SK-N-SH (cell line): ENCODE measurements around the gene AQP9. TPM values are rescaled to one million over a fixed set of nuclear protein-coding genes. Genes with fewer than 3 reads are reported as not detected.

ENCODE experiments used
- CTCF ChIA-PET: fragments of 300-600, 350-600 bp; formaldehyde crosslinking; extraction: SDS; loops from one replicate; lab custom pipeline; 2021; lab: Yijun Ruan, JAX
- POLR2A ChIA-PET: fragments of 350-600 bp; sonication (Branson Sonifier 250); formaldehyde crosslinking; extraction: SDS; loops from one replicate; lab custom pipeline; 2020; ENCODE audit warnings: antibody characterized with exemption, inconsistent platforms; lab: Yijun Ruan, JAX
- DNase-seq: peaks from one replicate; pipeline ENCODE4 v3.0.0; 2012
- H2AFZ ChIP-seq: fragments of 200-600 bp; sonication (generic); 2 replicates; pipeline ENCODE4 v1.8.1; 2016; ENCODE audit warnings: antibody characterized with exemption, mild to moderate bottlenecking, low read depth
- H3F3A ChIP-seq: fragments of 200-600 bp; sonication (generic); replicated peaks from 2 replicates; pipeline ENCODE3; 2016; ENCODE audit warnings: antibody characterized with exemption, mild to moderate bottlenecking; ENCODE audit not compliant: insufficient read depth
- H3K27ac ChIP-seq, 2 experiments: fragments of 200-500 bp in 1 of 2; fragments of 200-600 bp in 1 of 2; sonication (Bioruptor generic) in 1 of 2; sonication (generic), shearing (Covaris generic) in 1 of 2; 2 replicates each; pipeline versions ENCODE4 v1.5.1 to v1.6.1; 2014 to 2016; ENCODE audit warnings: low read depth in 2 of 2, inconsistent platforms in 1 of 2, low read length in 1 of 2, mild to moderate bottlenecking in 1 of 2, mixed read lengths in 1 of 2
- H3K27me3 ChIP-seq: fragments of 200-600 bp; sonication (generic), shearing (Covaris generic); 2 replicates; pipeline ENCODE4 v1.6.1; 2016; ENCODE audit warnings: mixed run types; ENCODE audit not compliant: insufficient read depth
- H3K36me3 ChIP-seq, 2 experiments: fragments of 200-500 bp in 1 of 2; fragments of 200-600 bp in 1 of 2; sonication (Bioruptor generic) in 1 of 2; sonication (generic) in 1 of 2; replicated peaks in 1 of 2; 2 replicates each; pipeline versions ENCODE3 to v1.5.1; 2014 to 2016; ENCODE audit warnings: low read length in 1 of 2, mild to moderate bottlenecking in 1 of 2; ENCODE audit not compliant: insufficient read depth in 2 of 2, control insufficient read depth in 1 of 2
- H3K4me1 ChIP-seq, 2 experiments: fragments of 200-500 bp in 1 of 2; fragments of 200-600 bp in 1 of 2; sonication (Bioruptor generic) in 1 of 2; sonication (generic), shearing (Covaris generic) in 1 of 2; 2 replicates each; pipeline versions ENCODE4 v1.5.1 to v1.6.1; 2014 to 2016; ENCODE audit warnings: low read depth in 1 of 2, low read length in 1 of 2, mixed run types in 1 of 2; ENCODE audit not compliant: insufficient read depth in 2 of 2, control insufficient read depth in 1 of 2
- H3K4me2 ChIP-seq: fragments of 200-600 bp; sonication (generic), shearing (Covaris generic); 2 replicates; pipeline ENCODE4 v1.6.1; 2017; ENCODE audit warnings: mixed run types
- H3K4me3 ChIP-seq, 2 experiments: fragments of 200-500 bp in 1 of 2; fragments of 200-600 bp in 1 of 2; sonication (Bioruptor generic) in 1 of 2; sonication (generic), shearing (Covaris generic) in 1 of 2; 2 replicates each; pipeline versions ENCODE4 v1.5.1 to v1.8.1; 2014 to 2016; ENCODE audit warnings: low read depth in 2 of 2, inconsistent platforms in 1 of 2, low read length in 1 of 2, mild to moderate bottlenecking in 1 of 2, mixed read lengths in 1 of 2, moderate library complexity in 1 of 2
- H3K79me2 ChIP-seq: fragments of 200-600 bp; sonication (generic); 2 replicates; pipeline ENCODE4 v1.8.1; 2017; ENCODE audit warnings: mild to moderate bottlenecking; ENCODE audit not compliant: insufficient read depth
- H3K9ac ChIP-seq: fragments of 200-600 bp; sonication (generic); 2 replicates; pipeline ENCODE4 v1.6.1; 2017; ENCODE audit warnings: mixed run types
- H3K9me2 ChIP-seq: fragments of 200-600 bp; sonication (generic); 2 replicates; pipeline ENCODE4 v1.6.1; 2017; ENCODE audit warnings: mixed run types
- H3K9me3 ChIP-seq: fragments of 200-600 bp; sonication (generic); 2 replicates; pipeline ENCODE4 v1.6.1; 2017; ENCODE audit warnings: mixed run types, mild to moderate bottlenecking, moderate library complexity
- H4K20me1 ChIP-seq: fragments of 200-600 bp; sonication (generic); 2 replicates; pipeline ENCODE4 v1.6.1; 2017; ENCODE audit warnings: mild to moderate bottlenecking, mixed run types; ENCODE audit not compliant: insufficient read depth
- ELF1 ChIP-seq: IDR thresholded peaks from 2 replicates; pipeline ENCODE4 v1.4.0; 2012
- EP300 ChIP-seq, 2 experiments: IDR thresholded peaks; 2 replicates each; pipeline versions ENCODE4 v1.4.0 to v1.6.1; 2012; ENCODE audit warnings: borderline replicate concordance in 1 of 2, low read depth in 1 of 2, low read length in 1 of 2
- EZH2phosphoT487 ChIP-seq: fragments of 200-600 bp; sonication (generic); IDR thresholded peaks from 2 replicates; pipeline ENCODE4 v1.6.1; 2017; ENCODE audit warnings: low read depth, mixed run types, mild to moderate bottlenecking, antibody characterized with exemption, moderate library complexity, borderline replicate concordance
- FOSL2 ChIP-seq: IDR thresholded peaks from 2 replicates; pipeline ENCODE4 v1.4.0; 2012; ENCODE audit warnings: low read depth, mild to moderate bottlenecking, moderate library complexity, borderline replicate concordance
- FOXM1 ChIP-seq: IDR thresholded peaks from 2 replicates; pipeline ENCODE4 v1.4.0; 2012; ENCODE audit warnings: low read depth, mild to moderate bottlenecking
- MEF2A ChIP-seq: IDR thresholded peaks from 2 replicates; pipeline ENCODE4 v1.4.0; 2012; ENCODE audit warnings: low read depth, borderline replicate concordance
- MXI1 ChIP-seq: IDR thresholded peaks from 2 replicates; pipeline ENCODE4 v1.6.1; 2012; ENCODE audit warnings: mild to moderate bottlenecking, low read depth, low read length, improper control_type of control experiment
- NFIC ChIP-seq: IDR thresholded peaks from 2 replicates; pipeline ENCODE4 v1.4.0; 2012; ENCODE audit warnings: borderline replicate concordance
- NRF1 ChIP-seq: IDR thresholded peaks from 2 replicates; pipeline ENCODE4 v1.6.1; 2012; ENCODE audit warnings: low read depth, mild to moderate bottlenecking, low read length
- POLR2AphosphoS5 ChIP-seq: IDR thresholded peaks from 2 replicates; pipeline ENCODE4 v1.6.1; 2012; ENCODE audit warnings: low read depth, low read length
- RAD21 ChIP-seq: IDR thresholded peaks from 2 replicates; pipeline ENCODE4 v1.6.1; 2012; ENCODE audit warnings: mild to moderate bottlenecking, low read length
- RCOR1 ChIP-seq: fragments of 150-350 bp; IDR thresholded peaks from 2 replicates; pipeline ENCODE4 v1.6.1; 2017; ENCODE audit warnings: antibody characterized with exemption, low read length
- RFX5 ChIP-seq: IDR thresholded peaks from 2 replicates; pipeline ENCODE4 v1.6.1; 2012; ENCODE audit warnings: mild to moderate bottlenecking, improper control_type of control experiment, low read length
- SMC3 ChIP-seq: IDR thresholded peaks from 2 replicates; pipeline ENCODE4 v1.6.1; 2012; ENCODE audit warnings: low read depth, low read length, improper control_type of control experiment
- TAF1 ChIP-seq: IDR thresholded peaks from 2 replicates; pipeline ENCODE4 v1.6.1; 2012; ENCODE audit warnings: low read depth, mild to moderate bottlenecking, low read length, moderate library complexity, borderline replicate concordance
- TCF12 ChIP-seq: IDR thresholded peaks from 2 replicates; pipeline ENCODE4 v1.4.0; 2012
- TEAD4 ChIP-seq: IDR thresholded peaks from 2 replicates; pipeline ENCODE4 v1.4.0; 2012; ENCODE audit warnings: mild to moderate bottlenecking, borderline replicate concordance; ENCODE audit not compliant: insufficient read depth
- ZBTB33 ChIP-seq: IDR thresholded peaks from 2 replicates; pipeline ENCODE4 v1.4.0; 2012; ENCODE audit warnings: low read depth, borderline replicate concordance
- WGBS: methylation state at CpG from one replicate; pipeline ENCODE4 v1.1.6; 2017; ENCODE audit warnings: low lambda C conversion rate; 5-methylcytosine and 5-hydroxymethylcytosine counted together
- polyA plus RNA-seq, 3 experiments: library from polyadenylated mRNA; depleted of rRNA; stranded (reverse); fragments of >200 nt; gene quantifications; 2 replicates each; pipeline ENCODE4 v1.2.3, GENCODE V29; 2012
- TF ChIP-seq, protein P1 (sequence below): IDR thresholded peaks from 2 replicates; pipeline ENCODE4 v1.6.1; 2012; ENCODE audit warnings: mild to moderate bottlenecking, low read depth, low read length, moderate library complexity
- TF ChIP-seq, protein P2 (sequence below): IDR thresholded peaks from 2 replicates; pipeline ENCODE4 v1.4.0; 2012; ENCODE audit warnings: low read depth
- TF ChIP-seq, protein P3 (sequence below): fragments of 150-350 bp; IDR thresholded peaks from 2 replicates; pipeline ENCODE4 v1.6.1; 2016; ENCODE audit warnings: mild to moderate bottlenecking, low read depth, low read length
- TF ChIP-seq, protein P4 (sequence below): fragments of 150-350 bp; IDR thresholded peaks from 2 replicates; pipeline ENCODE4 v1.6.1; 2017; ENCODE audit warnings: antibody characterized with exemption, low read length, low read depth, borderline replicate concordance

Gene AQP9
- polyA plus RNA-seq, 1 of the 3 experiments (the other 2 are of a cell fraction), result not detected

DNA sequence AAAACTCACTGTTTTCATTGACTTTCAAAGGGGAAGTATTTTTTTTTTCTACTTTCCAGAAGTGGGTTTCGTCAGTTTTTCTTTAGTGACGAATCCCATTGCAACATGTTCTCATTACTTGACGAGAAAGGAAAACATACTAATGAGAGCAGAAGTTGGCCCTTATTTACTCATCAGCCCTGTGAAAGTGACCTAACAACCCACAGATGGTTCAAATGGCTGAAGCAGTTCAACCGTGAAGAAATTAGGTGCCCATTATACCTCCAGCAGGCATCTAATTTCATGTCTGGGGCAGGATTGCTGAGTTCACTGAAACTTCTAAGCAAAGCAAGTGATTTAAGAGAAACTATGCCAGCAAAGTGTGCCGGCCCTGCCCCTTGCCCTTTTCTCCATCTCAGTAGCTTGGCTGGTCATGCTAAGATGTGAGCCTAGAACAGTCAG lies 9.0 kb downstream of the AQP9 start:
- WGBS, result 66% methylated on average over 5 of the region's 5 CpGs
- Histone ChIP-seq H3K4me3 (no peak overlapping the region), H4K20me1 (no peaks in the 10 kb centered on the region), H3K27ac (no peak overlapping the region), H3F3A (no peaks in the 10 kb centered on the region), H3K27me3 (no peaks in the 10 kb centered on the region), H3K9me3 (no peaks in the 10 kb centered on the region), H3K9ac (no peak overlapping the region), H3K36me3 (no peaks in the 10 kb centered on the region), H3K79me2 (no peaks in the 10 kb centered on the region), H3K9me2 (no peaks in the 10 kb centered on the region), H3K4me2 (no peak overlapping the region), H3K4me1 (no peaks in the 10 kb centered on the region), H2AFZ (no peak overlapping the region)
- ChIA-PET POLR2A (no interaction called here), CTCF (interaction anchor here (0.9 kb wide), 1 partner anchor 80 kb away, joined by 4 read pairs; no protein-coding TSS in a partner anchor)
- TF ChIP-seq FOXM1 (no peak), TAF1 (no peak), RFX5 (no peak), RAD21 (no peak)
- DNase-seq, result no peak

DNA sequence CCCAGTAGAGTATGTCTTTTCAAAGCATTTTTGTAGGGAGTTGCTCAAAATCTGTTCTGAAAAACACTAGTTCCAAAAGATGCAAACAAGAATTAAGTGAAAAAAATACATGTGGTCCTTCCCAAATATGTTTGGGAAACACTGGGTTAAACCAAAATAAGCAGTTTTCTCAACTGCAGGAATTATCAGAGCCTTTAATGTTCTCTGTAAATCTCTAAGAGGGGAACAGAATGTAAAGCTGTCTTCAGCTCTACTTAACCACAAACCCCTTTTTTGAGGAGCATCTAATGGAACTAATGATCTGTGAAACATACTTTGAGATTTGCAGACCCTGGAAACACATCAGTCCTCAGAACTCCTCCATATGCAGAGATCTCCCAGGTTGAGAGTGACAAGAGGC lies 9.9 kb downstream of the AQP9 start:
- Histone ChIP-seq H3K9me2 (no peaks in the 10 kb centered on the region), H3K27ac (no peak overlapping the region), H3F3A (no peaks in the 10 kb centered on the region), H2AFZ (no peak overlapping the region), H3K4me2 (no peak overlapping the region), H3K9ac (no peak overlapping the region), H3K4me3 (no peak overlapping the region), H3K79me2 (no peaks in the 10 kb centered on the region), H3K4me1 (no peaks in the 10 kb centered on the region), H3K36me3 (no peaks in the 10 kb centered on the region), H3K27me3 (no peaks in the 10 kb centered on the region), H3K9me3 (no peaks in the 10 kb centered on the region), H4K20me1 (no peaks in the 10 kb centered on the region)
- CTCF ChIA-PET, result no interaction called here
- no peak for DNase-seq
- POLR2A ChIA-PET, result no interaction called here
- TF ChIP-seq MEF2A, result no peak
- TF ChIP-seq MXI1, result no peak
- no peak for TF ChIP-seq ZBTB33
- TF ChIP-seq, protein P1, sequence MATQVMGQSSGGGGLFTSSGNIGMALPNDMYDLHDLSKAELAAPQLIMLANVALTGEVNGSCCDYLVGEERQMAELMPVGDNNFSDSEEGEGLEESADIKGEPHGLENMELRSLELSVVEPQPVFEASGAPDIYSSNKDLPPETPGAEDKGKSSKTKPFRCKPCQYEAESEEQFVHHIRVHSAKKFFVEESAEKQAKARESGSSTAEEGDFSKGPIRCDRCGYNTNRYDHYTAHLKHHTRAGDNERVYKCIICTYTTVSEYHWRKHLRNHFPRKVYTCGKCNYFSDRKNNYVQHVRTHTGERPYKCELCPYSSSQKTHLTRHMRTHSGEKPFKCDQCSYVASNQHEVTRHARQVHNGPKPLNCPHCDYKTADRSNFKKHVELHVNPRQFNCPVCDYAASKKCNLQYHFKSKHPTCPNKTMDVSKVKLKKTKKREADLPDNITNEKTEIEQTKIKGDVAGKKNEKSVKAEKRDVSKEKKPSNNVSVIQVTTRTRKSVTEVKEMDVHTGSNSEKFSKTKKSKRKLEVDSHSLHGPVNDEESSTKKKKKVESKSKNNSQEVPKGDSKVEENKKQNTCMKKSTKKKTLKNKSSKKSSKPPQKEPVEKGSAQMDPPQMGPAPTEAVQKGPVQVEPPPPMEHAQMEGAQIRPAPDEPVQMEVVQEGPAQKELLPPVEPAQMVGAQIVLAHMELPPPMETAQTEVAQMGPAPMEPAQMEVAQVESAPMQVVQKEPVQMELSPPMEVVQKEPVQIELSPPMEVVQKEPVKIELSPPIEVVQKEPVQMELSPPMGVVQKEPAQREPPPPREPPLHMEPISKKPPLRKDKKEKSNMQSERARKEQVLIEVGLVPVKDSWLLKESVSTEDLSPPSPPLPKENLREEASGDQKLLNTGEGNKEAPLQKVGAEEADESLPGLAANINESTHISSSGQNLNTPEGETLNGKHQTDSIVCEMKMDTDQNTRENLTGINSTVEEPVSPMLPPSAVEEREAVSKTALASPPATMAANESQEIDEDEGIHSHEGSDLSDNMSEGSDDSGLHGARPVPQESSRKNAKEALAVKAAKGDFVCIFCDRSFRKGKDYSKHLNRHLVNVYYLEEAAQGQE, result no peak
- TF ChIP-seq, protein P2, sequence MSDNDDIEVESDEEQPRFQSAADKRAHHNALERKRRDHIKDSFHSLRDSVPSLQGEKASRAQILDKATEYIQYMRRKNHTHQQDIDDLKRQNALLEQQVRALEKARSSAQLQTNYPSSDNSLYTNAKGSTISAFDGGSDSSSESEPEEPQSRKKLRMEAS, result no peak
- no peak for TF ChIP-seq POLR2AphosphoS5
- no peak for TF ChIP-seq RCOR1
- no peak for TF ChIP-seq NRF1
- TF ChIP-seq SMC3, result no peak
- TF ChIP-seq FOSL2, result no peak
- TF ChIP-seq, protein P3, sequence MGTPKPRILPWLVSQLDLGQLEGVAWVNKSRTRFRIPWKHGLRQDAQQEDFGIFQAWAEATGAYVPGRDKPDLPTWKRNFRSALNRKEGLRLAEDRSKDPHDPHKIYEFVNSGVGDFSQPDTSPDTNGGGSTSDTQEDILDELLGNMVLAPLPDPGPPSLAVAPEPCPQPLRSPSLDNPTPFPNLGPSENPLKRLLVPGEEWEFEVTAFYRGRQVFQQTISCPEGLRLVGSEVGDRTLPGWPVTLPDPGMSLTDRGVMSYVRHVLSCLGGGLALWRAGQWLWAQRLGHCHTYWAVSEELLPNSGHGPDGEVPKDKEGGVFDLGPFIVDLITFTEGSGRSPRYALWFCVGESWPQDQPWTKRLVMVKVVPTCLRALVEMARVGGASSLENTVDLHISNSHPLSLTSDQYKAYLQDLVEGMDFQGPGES, result no peak
- TF ChIP-seq RAD21, result no peak
- TF ChIP-seq TEAD4, result no peak
- no peak for TF ChIP-seq EP300 (IDR thresholded peaks at IDR 0.05; ENCODE audit: borderline replicate concordance in 1 of 2, low read depth in 1 of 2, low read length in 1 of 2)
- TF ChIP-seq TCF12, result no peak
- no peak for TF ChIP-seq ELF1
- TF ChIP-seq, protein P4, sequence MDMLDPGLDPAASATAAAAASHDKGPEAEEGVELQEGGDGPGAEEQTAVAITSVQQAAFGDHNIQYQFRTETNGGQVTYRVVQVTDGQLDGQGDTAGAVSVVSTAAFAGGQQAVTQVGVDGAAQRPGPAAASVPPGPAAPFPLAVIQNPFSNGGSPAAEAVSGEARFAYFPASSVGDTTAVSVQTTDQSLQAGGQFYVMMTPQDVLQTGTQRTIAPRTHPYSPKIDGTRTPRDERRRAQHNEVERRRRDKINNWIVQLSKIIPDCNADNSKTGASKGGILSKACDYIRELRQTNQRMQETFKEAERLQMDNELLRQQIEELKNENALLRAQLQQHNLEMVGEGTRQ, result no peak
- TF ChIP-seq EZH2phosphoT487, result no peak
- no peak for TF ChIP-seq NFIC
